ENCODE data around the gene LY6G5C.

Gene LY6G5C

GRCh38 chr6:31661262-31662123, 19.4 kb downstream of the LY6G5C start:
- no peak for DNase-seq

GRCh38 chr6:31660381-31661261, 20.2 kb downstream of the LY6G5C start, which contains the start of gene C6orf47:
C6orf47 (minus strand) TSS chr6:31660778; CDS start chr6:31659947, 831 bp downstream.
- DNase-seq = peak; percentile 96

GRCh38 chr6:31659649-31660380, 21.1 kb downstream of the LY6G5C start:
- no peak for DNase-seq

GRCh38 chr6:31658983-31659648, 21.8 kb downstream of the LY6G5C start:
- DNase-seq = no peak

DNA sequence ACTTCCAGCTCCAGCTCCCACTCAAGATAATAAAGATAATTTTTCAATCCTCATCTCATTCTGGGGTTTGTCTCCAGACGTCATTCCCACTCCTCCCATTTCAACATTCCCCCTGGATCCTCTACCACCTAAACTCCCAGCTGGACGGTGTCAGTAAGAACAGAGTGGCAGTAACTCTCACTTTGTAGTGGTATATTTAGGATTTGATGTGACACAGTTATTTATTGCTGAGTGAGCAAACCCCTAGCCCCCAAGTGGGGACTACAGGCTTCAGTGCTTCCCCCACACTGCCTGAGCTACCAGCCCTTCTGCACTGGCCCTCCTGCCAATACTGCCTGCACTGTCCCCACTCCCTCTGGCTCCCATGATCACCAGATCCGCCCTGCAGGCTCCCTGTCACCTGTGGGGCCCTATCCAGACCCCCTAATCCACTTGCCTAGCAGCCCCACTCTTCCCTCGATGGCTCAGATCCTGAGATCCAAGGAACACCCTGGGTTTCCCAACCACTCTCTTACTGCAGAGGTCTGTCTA, 22.6 kb downstream of the LY6G5C start:
- DNase-seq = no peak

DNA sequence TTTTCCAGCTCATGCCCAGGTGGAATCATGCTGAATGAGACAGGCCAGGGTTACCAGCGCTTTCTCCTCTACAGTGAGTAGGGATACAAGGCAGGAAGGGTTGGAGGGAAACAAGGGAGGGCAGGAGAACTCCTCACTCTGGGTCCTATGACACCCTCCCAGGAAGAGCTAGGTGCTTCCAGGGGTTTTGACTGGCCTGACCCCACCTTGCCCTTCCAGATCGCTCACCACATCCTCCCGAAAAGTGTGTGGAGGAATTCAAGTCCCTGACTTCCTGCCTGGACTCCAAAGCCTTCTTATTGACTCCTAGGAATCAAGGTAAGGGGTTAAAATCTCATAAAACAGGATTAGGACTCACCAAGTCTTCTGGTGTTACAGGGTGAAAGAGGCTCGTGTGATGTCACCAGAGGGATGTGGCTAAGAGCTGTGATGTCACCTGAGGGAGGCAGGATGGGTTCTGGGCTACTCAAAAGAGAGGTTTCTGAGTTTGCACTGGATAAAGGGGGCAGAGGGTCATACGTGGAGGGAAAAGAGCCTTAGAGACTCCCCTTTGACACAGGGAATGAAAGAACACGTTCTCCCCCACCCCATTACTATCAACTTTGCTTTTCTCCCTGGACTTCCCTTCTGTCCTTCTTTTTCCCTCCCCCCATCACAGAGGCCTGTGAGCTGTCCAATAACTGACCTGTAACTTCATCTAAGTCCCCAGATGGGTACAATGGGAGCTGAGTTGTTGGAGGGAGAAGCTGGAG, 23.3 kb downstream of the LY6G5C start:
- no peak for DNase-seq

DNA sequence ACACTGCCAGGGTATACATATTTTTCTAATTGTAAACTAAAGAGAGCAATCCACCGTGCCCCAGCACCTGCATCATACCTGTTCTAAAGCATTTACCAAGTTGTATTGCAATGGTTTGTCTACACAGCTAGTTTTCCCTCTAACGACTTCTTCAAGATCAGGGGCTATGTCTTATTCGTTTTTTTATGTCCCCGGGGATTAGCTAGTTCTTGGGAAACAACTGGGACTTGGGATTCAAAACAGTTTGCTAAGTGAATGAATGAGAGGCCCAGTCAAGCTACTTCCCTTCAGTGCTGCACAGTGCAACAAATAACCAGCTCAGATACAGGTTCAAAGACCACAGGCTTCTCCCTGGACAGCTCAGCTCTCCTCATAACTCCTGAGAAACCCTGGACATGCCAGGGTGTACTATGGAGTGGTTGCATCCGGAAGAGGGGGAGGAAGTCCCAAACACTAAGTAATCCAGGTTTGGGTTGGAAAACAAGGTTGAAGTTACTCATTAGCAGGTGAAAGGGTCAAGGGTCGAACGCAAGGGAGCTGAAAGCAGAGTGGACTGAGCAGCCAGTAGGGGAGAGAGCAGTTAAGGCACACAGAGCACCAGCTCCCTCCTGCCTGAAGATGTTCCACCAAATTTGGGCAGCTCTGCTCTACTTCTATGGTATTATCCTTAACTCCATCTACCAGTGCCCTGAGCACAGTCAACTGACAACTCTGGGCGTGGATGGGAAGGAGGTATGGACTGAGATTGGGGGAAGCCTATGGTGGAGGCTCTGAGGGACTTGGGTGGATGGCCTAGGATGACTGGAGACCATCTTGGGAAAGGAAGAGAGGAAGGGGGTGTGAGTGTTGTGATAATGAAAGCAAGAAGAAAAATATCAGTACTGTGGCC, 25.3 kb downstream of the LY6G5C start, which contains the start of gene APOM:
TSS of gene APOM (plus strand) at position 546 of the 889 bp plus-strand sequence. CDS start at position 619, 73 bp downstream.
- DNase-seq = no peak

DNA sequence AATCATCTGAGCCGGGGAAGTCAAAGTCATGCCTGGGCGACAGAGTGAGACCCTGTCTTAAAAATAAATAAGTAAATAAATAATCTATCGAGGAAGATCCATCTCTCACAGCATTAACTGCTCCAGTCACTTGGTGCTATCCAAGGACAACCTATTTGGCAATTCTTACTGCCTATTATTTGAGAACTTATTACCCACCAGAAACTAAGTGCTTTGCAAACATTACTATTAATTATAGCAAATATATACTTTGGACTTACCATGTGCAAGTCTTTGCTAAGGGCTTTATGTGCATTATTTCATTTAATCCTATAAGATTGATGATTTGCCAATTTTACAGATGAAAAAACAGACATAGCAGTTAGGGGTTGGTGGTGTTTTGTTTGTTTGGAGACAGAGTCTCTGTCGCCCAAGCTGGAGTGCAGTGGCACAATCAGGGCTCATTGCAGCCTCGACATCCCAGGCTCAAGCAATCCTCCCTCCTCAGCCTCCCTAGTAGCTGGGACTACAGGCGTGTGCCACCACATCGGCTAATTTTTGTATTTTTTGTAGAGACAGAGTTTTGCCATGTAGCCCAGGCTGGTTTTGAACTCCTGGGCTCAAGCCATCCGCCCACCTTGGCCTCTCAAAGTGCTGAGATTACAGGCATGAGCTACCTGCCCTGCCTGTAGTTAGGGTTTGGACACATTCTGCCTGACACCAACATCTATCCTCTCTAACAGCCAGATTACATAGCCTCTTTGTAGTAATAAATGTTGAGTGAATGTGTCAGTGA, 26.1 kb downstream of the LY6G5C start:
- no peak for DNase-seq

- DNase-seq = peak; percentile 89
These were observed 27.7 kb downstream of the LY6G5C start for GRCh38 chr6:31652925-31653724.

DNA sequence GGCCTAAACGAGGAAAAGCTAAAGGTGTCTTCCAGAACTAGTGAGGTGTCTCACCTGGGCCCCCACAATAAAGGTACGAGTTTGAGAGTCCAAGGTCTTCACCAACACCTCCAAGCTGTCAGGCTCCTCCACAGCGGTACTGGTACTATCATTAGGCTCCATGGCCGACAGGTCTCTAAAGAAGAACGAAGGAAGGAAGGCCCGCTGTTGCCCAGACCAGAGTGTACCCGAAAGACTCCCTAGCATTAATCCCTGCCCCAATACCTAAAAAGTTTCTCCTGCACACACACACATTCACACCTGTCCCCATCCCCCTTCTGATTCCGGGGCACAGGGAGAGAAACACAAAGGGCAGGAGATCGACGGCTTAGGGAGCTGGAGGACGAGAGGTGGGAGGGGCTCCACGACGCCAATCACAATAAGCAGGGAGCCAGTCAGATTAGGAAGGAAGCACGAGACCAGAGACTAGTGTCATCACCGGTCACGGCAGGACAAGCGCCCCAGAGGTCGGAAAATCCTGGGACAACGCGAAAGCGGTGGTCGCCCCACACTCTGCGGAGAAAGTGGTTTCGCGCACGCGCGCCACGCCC, 29.2 kb downstream of the LY6G5C start:
- DNase-seq = peak; percentile 65

GRCh38 chr6:31645325-31645724, 35.5 kb downstream of the LY6G5C start:
- no peak for DNase-seq

- DNase-seq = no peak
These were observed 36.9 kb downstream of the LY6G5C start for GRCh38 chr6:31643818-31644454.

- no peak for DNase-seq
These were observed 37.9 kb downstream of the LY6G5C start for GRCh38 chr6:31642798-31643570.

DNA sequence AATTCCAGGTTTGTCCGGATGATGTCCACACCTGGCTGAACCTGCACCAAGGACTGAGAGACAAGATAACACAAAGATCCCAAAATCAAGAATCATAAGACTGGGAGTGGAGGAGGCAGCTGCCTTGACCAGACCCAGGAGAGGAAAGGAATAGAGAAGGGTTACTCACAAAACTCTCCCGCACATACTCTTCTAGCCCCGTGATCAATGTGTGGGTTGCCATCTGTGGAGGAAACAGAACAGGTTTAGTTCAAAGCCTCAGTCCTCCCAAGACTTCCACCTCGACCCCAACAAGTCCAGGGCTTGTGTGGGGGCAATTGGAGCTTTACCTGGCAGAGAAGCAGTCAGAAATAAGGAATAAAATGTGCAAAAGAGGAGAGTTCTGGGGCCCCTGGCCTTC, 39.5 kb downstream of the LY6G5C start:
- DNase-seq = no peak

GRCh38 chr6:31640612-31641011, 40.3 kb downstream of the LY6G5C start:
- no peak for DNase-seq

- no peak for DNase-seq
These were observed 41.4 kb downstream of the LY6G5C start for GRCh38 chr6:31639449-31639861.

DNA sequence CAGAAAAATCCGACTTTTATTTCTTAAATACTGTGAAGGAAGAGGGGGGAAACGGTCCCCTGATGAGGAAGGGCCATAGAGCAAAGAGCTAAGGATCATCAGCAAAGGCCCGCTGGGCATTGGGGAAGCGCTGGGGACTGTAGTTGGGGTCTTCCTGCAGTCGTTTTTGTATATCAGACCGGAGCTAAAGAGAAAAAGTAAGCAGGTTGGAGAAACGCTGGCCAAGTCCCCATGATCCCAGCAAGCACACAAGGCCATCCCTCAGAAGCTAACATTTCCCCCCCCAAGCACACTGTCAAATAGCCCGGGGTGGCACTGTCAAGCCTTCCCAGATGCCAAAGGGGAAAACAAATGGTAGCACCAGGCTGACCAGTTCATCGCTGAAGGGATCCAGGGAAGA, 41.8 kb downstream of the LY6G5C start:
- DNase-seq = no peak
